ENCODE data around the gene GNAS-AS1. TPM values are rescaled to one million over a fixed set of nuclear protein-coding genes. Genes with fewer than 3 reads are reported as not detected.

GNAS-AS1 gene
- total and polyA plus RNA-seq, 2 donors (not counting 1 experiment from before 2014, with no cell fraction given) = 1.5 TPM; not detected in 1

GRCh38 chr20:58892141-58892931, 41.6 kb upstream of the GNAS-AS1 start:
- H3K4me1 Mint-ChIP-seq = peaks cover 54% of the 10 kb centered on the region
- TF ChIP-seq EZH2 (IDR thresholded peaks at IDR 0.05; ENCODE audit: borderline replicate concordance, insufficient read depth, low read depth, low read length, poor library complexity, severe bottlenecking) (no peak), CTCF (IDR thresholded peaks at IDR 0.05) (no peak)
- CTCF ChIA-PET = interaction anchor here (0.9 kb wide), 1 partner anchor 140 kb away, joined by 3 read pairs; the partner anchor contains the start of gene ATP5F1E
- Histone ChIP-seq H4K20me1 (ENCODE audit: control insufficient read depth, insufficient read depth, low read length, poor library complexity, severe bottlenecking) (peaks cover 21% of the 10 kb centered on the region), H3K27ac (ENCODE audit: low read length in 2 of 2) (peak overlapping the region; percentile 94 to 97), H3K79me2 (ENCODE audit: control insufficient read depth, insufficient read depth, low read length) (peaks cover 73% of the 10 kb centered on the region), H3K9ac (ENCODE audit: low read length) (peak overlapping the region; percentile 95), H2AFZ (ENCODE audit: insufficient read depth, low read depth, low read length, poor library complexity, severe bottlenecking) (peak overlapping the region; percentile 57), H3K4me1 (ENCODE audit: control insufficient read depth in 2 of 2, insufficient read depth in 2 of 2, low read length in 2 of 2) (peaks cover 43 to 45% of the 10 kb centered on the region in 2 donors), H3K9me3 (ENCODE audit: control extremely low read depth in 1 of 3, control insufficient read depth in 2 of 3, insufficient read depth in 1 of 3, low read length in 2 of 3) (no peaks in the 10 kb centered on the region), H3K4me2 (replicated peaks; ENCODE audit: low read depth, low read length, poor library complexity, severe bottlenecking) (peak overlapping the region; percentile 79), H3K27me3 (replicated peaks in 1 of 4; ENCODE audit: control extremely low read depth in 1 of 4, control insufficient read depth in 3 of 4, insufficient read depth in 4 of 4, low read length in 3 of 4) (no peaks in the 10 kb centered on the region), H3K36me3 (replicated peaks in 1 of 2; ENCODE audit: control extremely low read depth in 1 of 2, control insufficient read depth in 1 of 2, extremely low read depth in 1 of 2, insufficient read depth in 2 of 2, low read length in 1 of 2) (peaks cover 0 to 16% of the 10 kb centered on the region in 2 experiments), H3K4me3 (ENCODE audit: control extremely low read depth in 1 of 5, extremely low read depth in 1 of 5, insufficient read depth in 1 of 5, low read depth in 2 of 5, low read length in 4 of 5) (peak overlapping the region; percentile 71 to 93 (median 87))
- 0% methylated on average over 14 of the region's 49 CpGs for WGBS (ENCODE audit: insufficient coverage)
- peak overlapping the region; percentile 91 for H3K4me3 Mint-ChIP-seq
- no peaks in the 10 kb centered on the region for H3K27me3 Mint-ChIP-seq
- peak; percentile 16 for ATAC-seq (ENCODE audit: low read depth)
- no peaks in the 10 kb centered on the region for H3K9me3 Mint-ChIP-seq (ENCODE audit: insufficient read depth)
- intact Hi-C loops (cut with micrococcal nuclease) = loop anchor here (1.0 to 10.0 kb wide), 9 partner anchors 15 to 1500 kb away; partner anchors contain the start of genes ATP5F1E, NELFCD, RAB22A and RBM38
- peak overlapping the region; percentile 97 for H3K27ac Mint-ChIP-seq
- peak; percentile 85 for DNase-seq
- POLR2A ChIA-PET = interaction anchor here (0.7 to 1.4 kb wide), 4 partner anchors 15 to 230 kb away, joined by 3 to 12 read pairs (median 7); partner anchors contain the start of gene ATP5F1E

Data from B cell (primary cell).